Hepatic stellate cell (primary cell): ENCODE results near the gene AHCY.
"Not testable (repeated sequence)": the region's sequence is repeated elsewhere in the genome, so short reads cannot be mapped to it uniquely, and the experiment has no call there.

ENCODE experiments used
- DNase-seq: peaks from one replicate; pipeline ENCODE4 v3.0.0; 2011; ENCODE audit warnings: low spot score

AHCY gene

GRCh38 chr20:34296468-34296867 lies 6.7 kb downstream of the AHCY start:
- no peak for DNase-seq

GRCh38 chr20:34295284-34295683 lies 7.9 kb downstream of the AHCY start:
- DNase-seq, result no peak

- no peak for DNase-seq
These were observed 8.6 kb downstream of the AHCY start for GRCh38 chr20:34294563-34294962.

GRCh38 chr20:34293589-34293988 lies 9.6 kb downstream of the AHCY start:
- no peak for DNase-seq

GRCh38 chr20:34293119-34293518 lies 10.0 kb downstream of the AHCY start:
- no peak for DNase-seq

GRCh38 chr20:34292496-34292895 lies 10.7 kb downstream of the AHCY start:
- DNase-seq, result no peak

GRCh38 chr20:34290471-34290870 lies 12.7 kb downstream of the AHCY start:
- no peak for DNase-seq

GRCh38 chr20:34287500-34287899 lies 15.7 kb downstream of the AHCY start:
- not testable (repeated sequence) for DNase-seq

GRCh38 chr20:34285450-34285849 lies 17.7 kb downstream of the AHCY start:
- no peak for DNase-seq

- DNase-seq, result no peak
These were observed 19.3 kb downstream of the AHCY start for GRCh38 chr20:34283844-34284243.

- no peak for DNase-seq
These were observed 21.1 kb downstream of the AHCY start for GRCh38 chr20:34282041-34282440.

GRCh38 chr20:34281177-34281576 lies 22.0 kb downstream of the AHCY start:
- DNase-seq, result no peak

GRCh38 chr20:34274694-34275093 lies 28.5 kb downstream of the AHCY start:
- no peak for DNase-seq

GRCh38 chr20:34271956-34272355 lies 31.2 kb downstream of the AHCY start:
- DNase-seq, result peak; percentile 59

GRCh38 chr20:34269996-34270627 lies 33.0 kb downstream of the AHCY start:
- no peak for DNase-seq

GRCh38 chr20:34268851-34269636 lies 34.1 kb downstream of the AHCY start:
- DNase-seq, result peak; percentile 54

GRCh38 chr20:34268145-34268544 lies 35.0 kb downstream of the AHCY start:
- no peak for DNase-seq

- no peak for DNase-seq
These were observed 39.0 kb downstream of the AHCY start for GRCh38 chr20:34264141-34264540.

- DNase-seq, result not testable (repeated sequence)
These were observed 39.7 kb downstream of the AHCY start for GRCh38 chr20:34263468-34263867.

- DNase-seq, result no peak
These were observed 40.5 kb downstream of the AHCY start for GRCh38 chr20:34262488-34263288.

GRCh38 chr20:34260208-34260942 lies 42.8 kb downstream of the AHCY start:
- DNase-seq, result no peak

GRCh38 chr20:34256629-34257124 lies 46.5 kb downstream of the AHCY start:
- DNase-seq, result no peak
